ENCODE measurements around the gene ANKRD40.

GRCh38 chr17:50719924-50720794, 12.4 kb upstream of the ANKRD40 start:
- TF ChIP-seq CTCF (IDR thresholded peaks at IDR 0.05; ENCODE audit: low read length) (no peak), EZH2 (IDR thresholded peaks at IDR 0.05; ENCODE audit: borderline replicate concordance, low read length) (no peak)

All from OCI-LY1 (cell line).